ENCODE measurements around the gene E2F3.
"Not testable (repeated sequence)": the region's sequence is repeated elsewhere in the genome, so short reads cannot be mapped to it uniquely, and the experiment has no call there.

Gene E2F3

DNA sequence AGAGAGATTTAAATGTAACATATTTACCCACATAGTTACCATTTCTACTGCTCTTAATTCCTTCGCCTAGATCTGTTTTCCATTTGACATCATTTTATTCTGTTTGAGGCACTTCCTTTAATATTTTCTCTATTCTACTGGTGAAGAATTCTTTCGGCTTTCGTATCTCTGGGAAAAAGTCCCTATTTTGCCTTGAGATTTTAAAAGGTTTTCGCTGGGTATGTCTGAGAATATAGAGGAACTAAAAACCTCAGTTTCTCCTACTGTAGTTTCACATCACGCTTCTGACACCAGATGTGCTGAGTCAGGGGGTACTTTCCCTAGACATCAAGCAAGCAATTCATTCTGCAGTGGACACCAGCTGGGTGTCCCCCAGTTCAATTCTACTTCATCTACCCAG is 61.7 kb downstream of the E2F3 start:
- H3K4me3 ChIP-seq (ENCODE audit: low read depth, low read length) = no peak overlapping the region
- TF ChIP-seq CTCF (IDR thresholded peaks at IDR 0.05; ENCODE audit: insufficient read depth, low read depth, low read length, missing control alignments) = no peak
- DNase-seq (ENCODE audit: low read depth) = peak; percentile 69

DNA sequence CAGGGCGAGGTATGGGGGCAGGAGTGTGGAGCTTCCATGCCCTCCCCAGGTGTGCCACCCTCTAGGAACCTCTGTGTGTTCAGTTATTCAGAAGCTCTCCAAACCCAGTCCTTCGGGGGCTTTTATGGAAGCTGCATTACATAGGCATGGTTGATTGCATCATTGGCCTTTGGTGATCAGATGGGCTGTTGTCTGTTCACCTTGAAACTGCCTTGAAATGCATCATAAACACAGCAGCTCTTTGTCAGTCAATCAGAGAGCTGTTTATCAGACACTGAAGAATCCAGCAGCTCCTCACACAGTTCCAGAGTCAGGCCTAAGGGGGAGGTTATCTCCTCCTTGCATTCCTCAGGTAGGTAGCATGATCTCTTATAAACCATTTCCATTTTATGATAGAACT is 62.4 kb downstream of the E2F3 start:
- TF ChIP-seq CTCF (IDR thresholded peaks at IDR 0.05; ENCODE audit: insufficient read depth, low read depth, low read length, missing control alignments) = no peak
- no peak overlapping the region for H3K4me3 ChIP-seq (ENCODE audit: low read depth, low read length)
- DNase-seq (ENCODE audit: low read depth) = peak; percentile 32

DNA sequence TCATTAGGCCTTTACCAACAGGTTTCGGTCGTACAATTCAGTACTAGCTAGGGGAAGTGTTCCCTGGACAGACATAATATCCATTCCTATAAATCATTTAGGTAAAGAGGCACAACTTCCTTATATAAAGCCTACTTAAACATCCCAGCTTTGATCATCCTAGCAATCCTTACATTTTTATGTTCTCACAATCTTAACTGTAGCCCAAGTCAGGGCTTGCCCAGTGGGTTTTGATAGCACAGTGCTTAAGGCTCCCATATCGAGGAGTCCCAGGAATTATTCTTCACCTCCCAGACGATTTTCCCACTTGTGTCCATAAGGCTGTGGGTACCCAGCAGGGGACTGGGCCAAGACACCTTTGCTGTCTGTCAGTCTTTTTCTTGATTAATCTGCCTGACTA is 63.2 kb downstream of the E2F3 start:
- DNase-seq (ENCODE audit: low read depth) = no peak
- no peak for TF ChIP-seq CTCF (IDR thresholded peaks at IDR 0.05; ENCODE audit: insufficient read depth, low read depth, low read length, missing control alignments)
- H3K4me3 ChIP-seq (ENCODE audit: low read depth, low read length) = no peak overlapping the region

GRCh38 chr6:20465616-20466015 is 63.9 kb downstream of the E2F3 start:
- DNase-seq (ENCODE audit: low read depth) = not testable (repeated sequence)

GRCh38 chr6:20467437-20467836 is 65.8 kb downstream of the E2F3 start:
- peak; percentile 72 for DNase-seq (ENCODE audit: low read depth)
- no peak overlapping the region for H3K4me3 ChIP-seq (ENCODE audit: low read depth, low read length)
- TF ChIP-seq CTCF (IDR thresholded peaks at IDR 0.05; ENCODE audit: insufficient read depth, low read depth, low read length, missing control alignments) = no peak

More at GRCh38 chr6:20465616-20466015, 63.9 kb downstream of the E2F3 start:
- not testable (repeated sequence) for H3K4me3 ChIP-seq (ENCODE audit: low read depth, low read length)

DNA sequence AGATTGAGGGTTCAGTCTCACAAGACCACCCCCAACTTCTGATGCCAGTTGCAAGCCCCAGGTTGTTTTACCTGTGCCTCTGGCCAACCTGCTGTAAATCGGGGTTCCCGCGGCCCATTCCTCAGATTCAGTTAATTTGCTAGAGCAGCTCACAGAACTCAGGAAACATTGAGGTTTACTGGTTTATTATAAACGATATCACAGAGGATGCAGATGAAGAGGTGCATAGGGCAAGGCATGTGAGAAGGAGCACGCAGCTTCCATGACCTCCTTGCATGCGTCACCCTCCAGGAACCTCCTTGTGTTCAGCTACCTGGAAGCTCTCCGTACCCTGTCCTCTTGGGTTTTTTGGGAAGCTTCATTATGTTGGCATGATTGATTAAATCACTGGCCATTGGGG is 66.5 kb downstream of the E2F3 start:
- DNase-seq (ENCODE audit: low read depth) = no peak
- no peak overlapping the region for H3K4me3 ChIP-seq (ENCODE audit: low read depth, low read length)
- no peak for TF ChIP-seq CTCF (IDR thresholded peaks at IDR 0.05; ENCODE audit: insufficient read depth, low read depth, low read length, missing control alignments)

DNA sequence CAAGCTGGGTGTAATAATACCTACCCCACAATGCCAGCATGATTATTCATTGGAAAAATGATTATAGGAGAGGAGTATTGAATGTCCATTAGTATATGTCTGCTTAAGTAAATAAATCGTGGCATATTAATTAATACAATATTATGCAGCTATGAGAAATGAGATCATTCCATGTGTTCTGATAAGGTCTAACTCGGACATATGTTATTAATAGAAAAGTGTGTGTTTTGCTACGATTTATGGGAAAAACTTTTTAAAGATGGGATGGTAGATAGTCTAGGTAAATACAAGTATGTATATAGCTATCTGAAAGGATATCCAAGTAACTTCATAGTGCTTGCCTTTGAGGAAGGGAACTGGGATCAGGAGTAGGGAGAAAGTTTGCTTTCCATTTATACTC is 71.1 kb downstream of the E2F3 start:
- DNase-seq (ENCODE audit: low read depth) = no peak
- TF ChIP-seq CTCF (IDR thresholded peaks at IDR 0.05; ENCODE audit: insufficient read depth, low read depth, low read length, missing control alignments) = no peak
- H3K4me3 ChIP-seq (ENCODE audit: low read depth, low read length) = no peak overlapping the region

Data from GM12865 (cell line).